ENCODE measurements around the gene UBR4.

Gene UBR4

GRCh38 chr1:19053486-19053885, 156.6 kb downstream of the UBR4 start:
- H3K4me3 ChIP-seq (ENCODE audit: low read depth, low read length) = no peak overlapping the region
- in situ Hi-C loops (cut with HindIII; ENCODE audit: low sequenced_read_pairs) = no loop called here
- TF ChIP-seq CTCF (IDR thresholded peaks at IDR 0.05; ENCODE audit: low read depth, low read length, missing control alignments) = no peak
- DNase-seq (ENCODE audit: low read depth) = no peak

GRCh38 chr1:19049798-19050197, 160.3 kb downstream of the UBR4 start:
- H3K4me3 ChIP-seq (ENCODE audit: low read depth, low read length) = no peak overlapping the region
- in situ Hi-C loops (cut with HindIII; ENCODE audit: low sequenced_read_pairs) = no loop called here
- DNase-seq (ENCODE audit: low read depth) = no peak
- TF ChIP-seq CTCF (IDR thresholded peaks at IDR 0.05; ENCODE audit: low read depth, low read length, missing control alignments) = no peak

- no peak for DNase-seq (ENCODE audit: low read depth)
- no peak overlapping the region for H3K4me3 ChIP-seq (ENCODE audit: low read depth, low read length)
- no peak for TF ChIP-seq CTCF (IDR thresholded peaks at IDR 0.05; ENCODE audit: low read depth, low read length, missing control alignments)
- in situ Hi-C loops (cut with HindIII; ENCODE audit: low sequenced_read_pairs) = no loop called here
These were observed 160.8 kb downstream of the UBR4 start for GRCh38 chr1:19049128-19049768.

GRCh38 chr1:19046972-19047731, 162.9 kb downstream of the UBR4 start:
- no peak for DNase-seq (ENCODE audit: low read depth)
- no peak for TF ChIP-seq CTCF (IDR thresholded peaks at IDR 0.05; ENCODE audit: low read depth, low read length, missing control alignments)
- H3K4me3 ChIP-seq (ENCODE audit: low read depth, low read length) = no peak overlapping the region
- in situ Hi-C loops (cut with HindIII; ENCODE audit: low sequenced_read_pairs) = no loop called here

- H3K4me3 ChIP-seq (ENCODE audit: low read depth, low read length) = no peak overlapping the region
- TF ChIP-seq CTCF (IDR thresholded peaks at IDR 0.05; ENCODE audit: low read depth, low read length, missing control alignments) = no peak
- in situ Hi-C loops (cut with HindIII; ENCODE audit: low sequenced_read_pairs) = no loop called here
- DNase-seq (ENCODE audit: low read depth) = no peak
These were observed 163.9 kb downstream of the UBR4 start for GRCh38 chr1:19045898-19046880.
